Peyer's patch (tissue), 4 donors: ENCODE data around the gene ELOVL2. TPM values are rescaled to one million over a fixed set of nuclear protein-coding genes. Genes with fewer than 3 reads are reported as not detected.

Source experiments
- DNase-seq, 3 donors: peaks; one replicate each; pipeline ENCODE4 v3.0.0-alpha.2; 2017 to 2019
- H3K27ac ChIP-seq, 4 donors: fragments of 200-600 bp; sonication (generic); one replicate each; pipeline ENCODE4 v1.5.1; 2016 to 2019
- H3K27me3 ChIP-seq, 2 donors: fragments of 200-600 bp; sonication (generic); one replicate each; pipeline ENCODE4 v1.5.1; 2019
- H3K36me3 ChIP-seq, 3 donors: fragments of 200-600 bp; sonication (generic); one replicate each; pipeline ENCODE4 v1.5.1; 2016 to 2019
- H3K4me1 ChIP-seq, 4 donors: fragments of 200-600 bp; sonication (generic); one replicate each; pipeline ENCODE4 v1.5.1; 2016 to 2019
- H3K4me3 ChIP-seq, 4 donors: fragments of 200-600 bp; sonication (generic); 1 replicate in 3 of 4; 2 replicates in 1 of 4; pipeline ENCODE4 v1.5.1; 2016 to 2019; ENCODE audit warnings: mild to moderate bottlenecking in 1 of 4
- H3K9me3 ChIP-seq, 4 donors: fragments of 200-600 bp; sonication (generic); one replicate each; pipeline ENCODE4 v1.5.1; 2016 to 2019; ENCODE audit warnings: mild to moderate bottlenecking in 1 of 4
- POLR2A ChIP-seq, 2 donors: fragments of 450-650 bp; IDR thresholded peaks; one replicate each; pipeline ENCODE4 v1.5.1; 2017; ENCODE audit warnings: antibody characterized with exemption in 2 of 2, mild to moderate bottlenecking in 2 of 2, moderate library complexity in 2 of 2
- total RNA-seq, 4 donors: library from RNA; depleted of rRNA; stranded (reverse); fragments of >200 nt; gene quantifications; one replicate each; pipeline ENCODE4 v1.1.0, GENCODE V29; 2016
- TF ChIP-seq, protein P1 (sequence below), 6 experiments: fragments of 450-650 bp in 4 of 6; fragments of 200-600 bp in 2 of 6; sonication (generic) in 1 of 6; IDR thresholded peaks; one replicate each; pipeline ENCODE4 v1.5.1; 2017 to 2019; ENCODE audit warnings: antibody characterized with exemption in 6 of 6, mild to moderate bottlenecking in 3 of 6, moderate library complexity in 1 of 6

ELOVL2 gene
- total RNA-seq, 4 donors from 2014 or later, result 0.18 to 0.27 TPM; not detected in 2

DNA sequence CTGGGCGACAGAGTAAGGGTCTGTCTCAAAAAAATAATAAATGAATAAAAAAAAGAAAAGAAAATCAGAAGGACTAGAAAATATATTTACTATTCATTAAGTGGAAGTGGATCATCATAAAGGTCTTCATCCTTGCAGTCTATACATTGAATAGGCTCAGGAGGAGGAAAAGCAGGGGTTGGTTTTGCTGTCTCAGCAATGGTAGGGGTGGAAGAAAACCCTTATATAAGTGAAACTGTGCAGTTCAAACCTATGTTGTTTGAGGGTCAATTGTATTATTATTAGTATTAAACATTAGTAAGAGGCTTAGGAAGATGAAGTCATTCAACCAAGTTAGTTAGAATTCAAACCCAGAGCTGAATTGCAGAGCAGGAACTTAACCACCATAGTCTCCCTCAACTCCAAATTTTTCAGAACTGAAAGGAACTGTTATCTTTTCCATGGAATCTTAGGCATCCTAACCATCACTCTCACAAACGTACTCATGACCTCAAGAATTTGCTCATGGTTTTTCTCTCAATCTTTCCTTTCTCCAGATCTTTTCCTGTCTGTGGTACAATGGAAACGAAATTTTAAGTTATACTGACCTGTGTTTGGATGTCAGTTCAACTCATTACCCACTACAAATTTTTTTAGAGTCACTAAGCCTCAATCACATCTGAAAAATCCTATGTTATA lies 41.8 kb upstream of the ELOVL2 start:
- Histone ChIP-seq H3K36me3 (no peaks in the 10 kb centered on the region), H3K27me3 (no peaks in the 10 kb centered on the region), H3K9me3 (no peaks in the 10 kb centered on the region), H3K4me1 (no peaks in the 10 kb centered on the region), H3K4me3 (no peak overlapping the region), H3K27ac (no peak overlapping the region)
- DNase-seq, result no peak
- TF ChIP-seq, protein P1, sequence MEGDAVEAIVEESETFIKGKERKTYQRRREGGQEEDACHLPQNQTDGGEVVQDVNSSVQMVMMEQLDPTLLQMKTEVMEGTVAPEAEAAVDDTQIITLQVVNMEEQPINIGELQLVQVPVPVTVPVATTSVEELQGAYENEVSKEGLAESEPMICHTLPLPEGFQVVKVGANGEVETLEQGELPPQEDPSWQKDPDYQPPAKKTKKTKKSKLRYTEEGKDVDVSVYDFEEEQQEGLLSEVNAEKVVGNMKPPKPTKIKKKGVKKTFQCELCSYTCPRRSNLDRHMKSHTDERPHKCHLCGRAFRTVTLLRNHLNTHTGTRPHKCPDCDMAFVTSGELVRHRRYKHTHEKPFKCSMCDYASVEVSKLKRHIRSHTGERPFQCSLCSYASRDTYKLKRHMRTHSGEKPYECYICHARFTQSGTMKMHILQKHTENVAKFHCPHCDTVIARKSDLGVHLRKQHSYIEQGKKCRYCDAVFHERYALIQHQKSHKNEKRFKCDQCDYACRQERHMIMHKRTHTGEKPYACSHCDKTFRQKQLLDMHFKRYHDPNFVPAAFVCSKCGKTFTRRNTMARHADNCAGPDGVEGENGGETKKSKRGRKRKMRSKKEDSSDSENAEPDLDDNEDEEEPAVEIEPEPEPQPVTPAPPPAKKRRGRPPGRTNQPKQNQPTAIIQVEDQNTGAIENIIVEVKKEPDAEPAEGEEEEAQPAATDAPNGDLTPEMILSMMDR (IDR thresholded peaks at IDR 0.05), result no peak
- TF ChIP-seq POLR2A (IDR thresholded peaks at IDR 0.05), result no peak

DNA sequence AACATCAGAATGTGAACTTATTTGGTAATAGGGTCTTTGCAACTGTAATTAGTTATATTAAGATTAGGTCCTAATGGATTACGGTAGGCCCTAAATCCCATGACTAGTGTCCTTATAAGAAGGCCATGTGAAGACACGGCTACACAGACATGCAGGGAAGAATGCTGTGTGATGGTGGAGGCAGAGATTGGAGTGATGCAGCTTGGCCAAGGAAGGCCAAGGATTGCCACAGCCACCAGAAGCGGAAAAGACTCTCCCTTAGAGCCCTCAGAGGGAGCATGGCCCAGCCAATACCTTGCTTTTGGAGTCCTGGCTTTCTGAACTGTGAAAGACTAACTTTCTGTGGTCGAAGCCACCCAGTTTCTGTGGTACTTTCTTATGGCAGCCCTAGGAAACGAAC lies 39.9 kb upstream of the ELOVL2 start:
- no peak overlapping the region for H3K27ac ChIP-seq
- DNase-seq, result no peak
- H3K4me1 ChIP-seq, result no peaks in the 10 kb centered on the region
- no peaks in the 10 kb centered on the region for H3K36me3 ChIP-seq
- H3K27me3 ChIP-seq, result no peaks in the 10 kb centered on the region
- H3K4me3 ChIP-seq, result no peak overlapping the region
- TF ChIP-seq POLR2A (IDR thresholded peaks at IDR 0.05), result no peak
- TF ChIP-seq, protein P1 (IDR thresholded peaks at IDR 0.05), result no peak
- no peaks in the 10 kb centered on the region for H3K9me3 ChIP-seq

DNA sequence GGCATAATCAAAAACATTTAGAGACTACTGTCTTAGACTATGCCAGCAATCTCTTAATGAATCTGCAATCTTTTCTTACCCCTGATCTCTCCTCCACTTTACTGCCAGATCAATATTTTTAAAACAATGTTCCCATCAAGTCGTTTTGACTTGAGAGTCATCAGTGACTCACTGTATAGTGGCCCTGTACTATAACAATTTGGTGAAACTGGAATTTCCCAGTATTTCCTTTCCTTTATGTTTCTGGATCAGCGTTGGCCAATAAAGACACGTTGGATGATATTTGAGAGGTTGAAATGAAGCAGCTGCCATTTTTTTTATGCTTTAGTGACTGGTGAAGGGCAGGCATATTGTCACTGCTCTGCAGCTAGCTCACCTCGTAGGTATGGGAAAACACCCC lies 39.4 kb upstream of the ELOVL2 start:
- Histone ChIP-seq H3K36me3 (no peaks in the 10 kb centered on the region), H3K9me3 (no peaks in the 10 kb centered on the region), H3K4me3 (no peak overlapping the region), H3K27ac (no peak overlapping the region), H3K27me3 (no peaks in the 10 kb centered on the region), H3K4me1 (no peaks in the 10 kb centered on the region)
- no peak for TF ChIP-seq POLR2A (IDR thresholded peaks at IDR 0.05)
- TF ChIP-seq, protein P1 (IDR thresholded peaks at IDR 0.05), result no peak
- DNase-seq, result no peak

DNA sequence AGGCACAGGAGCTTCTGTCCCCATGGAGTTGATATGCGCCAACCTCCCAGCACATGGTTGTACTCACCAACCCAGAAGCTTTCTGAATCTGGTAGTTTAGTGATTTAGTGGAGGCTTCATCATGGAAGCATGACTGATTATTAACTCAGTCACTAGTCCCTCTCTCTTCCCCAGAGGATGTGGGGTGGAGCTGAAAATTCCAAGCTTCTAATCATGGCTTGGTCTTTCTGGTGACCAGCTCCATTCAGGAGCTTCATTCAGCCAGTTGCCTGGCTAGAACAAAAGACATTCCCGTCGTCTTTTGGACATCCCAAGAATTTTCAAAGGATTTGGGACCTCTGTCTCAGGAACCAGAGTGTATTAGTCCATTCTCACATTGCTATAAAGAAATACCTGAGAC lies 36.2 kb upstream of the ELOVL2 start:
- Histone ChIP-seq H3K9me3 (no peaks in the 10 kb centered on the region), H3K27ac (no peak overlapping the region), H3K4me1 (no peaks in the 10 kb centered on the region), H3K27me3 (no peaks in the 10 kb centered on the region), H3K36me3 (no peaks in the 10 kb centered on the region), H3K4me3 (no peak overlapping the region)
- DNase-seq, result no peak
- TF ChIP-seq POLR2A (IDR thresholded peaks at IDR 0.05), result no peak
- TF ChIP-seq, protein P1 (IDR thresholded peaks at IDR 0.05), result no peak

DNA sequence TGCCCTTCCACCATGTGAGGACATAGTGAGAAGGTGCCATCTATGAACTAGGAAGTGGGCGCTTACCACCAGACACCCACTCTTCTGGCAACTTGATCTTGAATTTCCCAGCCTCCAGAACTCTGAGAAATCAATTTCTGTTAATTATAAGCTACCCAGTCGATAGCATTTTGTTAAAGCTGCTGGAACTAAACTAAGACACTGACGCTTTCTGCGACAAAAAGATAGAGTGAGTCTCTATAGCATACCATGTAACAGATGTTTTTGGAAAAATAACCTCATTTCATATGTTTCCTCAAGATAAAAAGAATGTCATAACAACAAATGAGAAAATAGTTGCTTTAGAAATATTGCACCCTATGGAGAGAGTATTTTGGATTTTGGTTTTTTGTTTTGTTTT lies 34.2 kb upstream of the ELOVL2 start:
- Histone ChIP-seq H3K9me3 (no peaks in the 10 kb centered on the region), H3K27ac (no peak overlapping the region), H3K27me3 (no peaks in the 10 kb centered on the region), H3K36me3 (no peaks in the 10 kb centered on the region), H3K4me1 (no peaks in the 10 kb centered on the region), H3K4me3 (no peak overlapping the region)
- TF ChIP-seq POLR2A (IDR thresholded peaks at IDR 0.05), result no peak
- TF ChIP-seq, protein P1 (IDR thresholded peaks at IDR 0.05), result no peak
- no peak for DNase-seq

DNA sequence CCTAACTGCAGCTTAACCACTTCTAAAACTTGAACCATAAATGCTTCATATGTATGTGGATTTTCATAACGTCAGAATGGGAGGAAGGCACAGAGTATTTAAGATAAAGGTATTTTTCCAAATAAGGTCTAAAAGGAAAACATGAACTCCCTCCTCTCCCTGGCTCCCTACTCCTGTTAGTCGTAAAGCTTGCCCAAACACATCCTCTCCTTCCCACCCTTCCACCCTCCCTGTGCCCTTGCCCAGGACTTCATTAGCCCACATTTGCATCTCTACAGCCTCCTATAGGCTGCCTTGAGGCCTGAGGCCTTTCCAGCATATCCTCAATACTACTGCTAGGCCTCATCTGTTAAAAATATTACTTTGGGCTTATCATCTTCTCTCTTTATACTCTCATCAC lies 32.4 kb upstream of the ELOVL2 start:
- no peaks in the 10 kb centered on the region for H3K36me3 ChIP-seq
- no peaks in the 10 kb centered on the region for H3K9me3 ChIP-seq
- H3K4me1 ChIP-seq, result no peaks in the 10 kb centered on the region
- H3K27ac ChIP-seq, result no peak overlapping the region
- DNase-seq, result no peak
- TF ChIP-seq POLR2A (IDR thresholded peaks at IDR 0.05), result no peak
- TF ChIP-seq, protein P1 (IDR thresholded peaks at IDR 0.05), result no peak
- H3K4me3 ChIP-seq, result no peak overlapping the region
- no peaks in the 10 kb centered on the region for H3K27me3 ChIP-seq
